ENCODE results near the gene PTPRN2.
"Not testable (repeated sequence)": the region's sequence is repeated elsewhere in the genome, so short reads cannot be mapped to it uniquely, and the experiment has no call there.

Gene PTPRN2

GRCh38 chr7:158366916-158367633 lies 220.5 kb downstream of the PTPRN2 start:
- DNase-seq (ENCODE audit: low spot score): no peak

- no peak for DNase-seq (ENCODE audit: low spot score)
Measured at GRCh38 chr7:158366346-158366745, 221.3 kb downstream of the PTPRN2 start.

GRCh38 chr7:158365267-158365666 lies 222.4 kb downstream of the PTPRN2 start:
- DNase-seq (ENCODE audit: low spot score): no peak

- no peak for DNase-seq (ENCODE audit: low spot score)
Measured at GRCh38 chr7:158364451-158364850, 223.2 kb downstream of the PTPRN2 start.

GRCh38 chr7:158362912-158363905 lies 224.4 kb downstream of the PTPRN2 start:
- no peak for DNase-seq (ENCODE audit: low spot score)

GRCh38 chr7:158362001-158362400 lies 225.6 kb downstream of the PTPRN2 start:
- no peak for DNase-seq (ENCODE audit: low spot score)

GRCh38 chr7:158361326-158361946 lies 226.2 kb downstream of the PTPRN2 start:
- DNase-seq (ENCODE audit: low spot score): no peak

- DNase-seq (ENCODE audit: low spot score): no peak
Measured at GRCh38 chr7:158358926-158359645, 228.5 kb downstream of the PTPRN2 start.

- DNase-seq (ENCODE audit: low spot score): no peak
Measured at GRCh38 chr7:158357898-158358821, 229.5 kb downstream of the PTPRN2 start.

- no peak for DNase-seq (ENCODE audit: low spot score)
Measured at GRCh38 chr7:158357106-158357897, 230.3 kb downstream of the PTPRN2 start.

GRCh38 chr7:158356454-158356853 lies 231.2 kb downstream of the PTPRN2 start:
- no peak for DNase-seq (ENCODE audit: low spot score)

- DNase-seq (ENCODE audit: low spot score): no peak
Measured at GRCh38 chr7:158355456-158356065, 232.1 kb downstream of the PTPRN2 start.

GRCh38 chr7:158354861-158355260 lies 232.8 kb downstream of the PTPRN2 start:
- DNase-seq (ENCODE audit: low spot score): no peak

GRCh38 chr7:158353606-158354570 lies 233.7 kb downstream of the PTPRN2 start:
- DNase-seq (ENCODE audit: low spot score): peak; percentile 56

- DNase-seq (ENCODE audit: low spot score): not testable (repeated sequence)
Measured at GRCh38 chr7:158351899-158352729, 235.5 kb downstream of the PTPRN2 start.

GRCh38 chr7:158351481-158351880 lies 236.1 kb downstream of the PTPRN2 start:
- DNase-seq (ENCODE audit: low spot score): no peak

- DNase-seq (ENCODE audit: low spot score): no peak
Measured at GRCh38 chr7:158351051-158351450, 236.6 kb downstream of the PTPRN2 start.

Data from SW480 (cell line).